Central memory CD4-positive, alpha-beta T cell (primary cell): Measurements from ENCODE around the gene SMAD6.

ENCODE experiments used
- DNase-seq: peaks from one replicate; pipeline ENCODE4 v3.0.0; 2022

SMAD6 gene

GRCh38 chr15:66801266-66801665, 99.2 kb downstream of the SMAD6 start:
- no peak for DNase-seq

- no peak for DNase-seq
Observed at GRCh38 chr15:66802025-66803001, 100.3 kb downstream of the SMAD6 start.

- no peak for DNase-seq
Observed at GRCh38 chr15:66803182-66803729, 101.2 kb downstream of the SMAD6 start.

- no peak for DNase-seq
Observed at GRCh38 chr15:66803749-66804148, 101.7 kb downstream of the SMAD6 start.

- DNase-seq, result no peak
Observed at GRCh38 chr15:66805202-66805885, 103.3 kb downstream of the SMAD6 start.

- DNase-seq, result no peak
Observed at GRCh38 chr15:66808181-66808824, 106.3 kb downstream of the SMAD6 start.

- no peak for DNase-seq
Observed at GRCh38 chr15:66809664-66810063, 107.6 kb downstream of the SMAD6 start.

- DNase-seq, result no peak
Observed at GRCh38 chr15:66815318-66815717, 113.3 kb downstream of the SMAD6 start.

GRCh38 chr15:66816201-66816600, 114.2 kb downstream of the SMAD6 start:
- DNase-seq, result no peak

- DNase-seq, result no peak
Observed at GRCh38 chr15:66819084-66819483, 117.0 kb downstream of the SMAD6 start.

GRCh38 chr15:66820481-66821176, 118.6 kb downstream of the SMAD6 start:
- no peak for DNase-seq

GRCh38 chr15:66821307-66821706, 119.3 kb downstream of the SMAD6 start:
- no peak for DNase-seq

GRCh38 chr15:66822114-66822513, 120.1 kb downstream of the SMAD6 start:
- no peak for DNase-seq

GRCh38 chr15:66822576-66822975, 120.5 kb downstream of the SMAD6 start:
- no peak for DNase-seq

GRCh38 chr15:66823601-66824000, 121.6 kb downstream of the SMAD6 start:
- DNase-seq, result no peak

- DNase-seq, result no peak
Observed at GRCh38 chr15:66824424-66824823, 122.4 kb downstream of the SMAD6 start.

GRCh38 chr15:66825139-66825538, 123.1 kb downstream of the SMAD6 start:
- DNase-seq, result no peak

GRCh38 chr15:66825731-66826130, 123.7 kb downstream of the SMAD6 start:
- no peak for DNase-seq

GRCh38 chr15:66826507-66826906, 124.5 kb downstream of the SMAD6 start:
- no peak for DNase-seq

GRCh38 chr15:66827039-66827697, 125.1 kb downstream of the SMAD6 start:
- no peak for DNase-seq

GRCh38 chr15:66827698-66828055, 125.6 kb downstream of the SMAD6 start:
- no peak for DNase-seq
